Smooth muscle cell (in vitro differentiated cells): ENCODE measurements around the gene SND1. TPM values are rescaled to one million over a fixed set of nuclear protein-coding genes. Genes with fewer than 3 reads are reported as not detected.

ENCODE experiments used
- DNase-seq: peaks from one replicate; lab custom pipeline; 2025; ENCODE audit not compliant: unreplicated experiment; lab: John Stamatoyannopoulos, UW
- H2AFZ ChIP-seq: fragments of 200-600 bp; sonication (generic); 2 replicates; pipeline ENCODE4 v1.6.0; 2016; ENCODE audit warnings: antibody characterized with exemption, low read depth, mild to moderate bottlenecking
- H3F3A ChIP-seq: fragments of 200-600 bp; sonication (generic); 2 replicates; pipeline ENCODE4 v1.6.0; 2017; ENCODE audit warnings: antibody characterized with exemption, low read depth
- H3K27ac ChIP-seq: fragments of 200-600 bp; sonication (generic); 2 replicates; pipeline ENCODE4 v1.5.1; 2016; ENCODE audit warnings: low read depth, mild to moderate bottlenecking
- H3K27me3 ChIP-seq: fragments of 200-600 bp; sonication (generic); 2 replicates; pipeline ENCODE4 v1.6.1; 2016; ENCODE audit warnings: low read depth, mild to moderate bottlenecking
- H3K36me3 ChIP-seq: fragments of 200-600 bp; sonication (generic); 2 replicates; pipeline ENCODE4 v1.5.1; 2016; ENCODE audit warnings: low read depth
- H3K4me1 ChIP-seq: fragments of 200-600 bp; sonication (generic); 2 replicates; pipeline ENCODE4 v1.5.1; 2016; ENCODE audit warnings: low read depth
- H3K4me2 ChIP-seq: fragments of 200-600 bp; sonication (generic); 2 replicates; pipeline ENCODE4 v1.6.0; 2016; ENCODE audit warnings: mild to moderate bottlenecking
- H3K4me3 ChIP-seq: fragments of 200-600 bp; sonication (generic); 2 replicates; pipeline ENCODE4 v1.5.1; 2016; ENCODE audit warnings: mild to moderate bottlenecking
- H3K79me2 ChIP-seq: fragments of 200-600 bp; sonication (generic); 2 replicates; pipeline ENCODE4 v1.6.0; 2016; ENCODE audit warnings: low read depth, mild to moderate bottlenecking
- H3K9ac ChIP-seq: fragments of 200-600 bp; sonication (generic); 2 replicates; pipeline ENCODE4 v1.6.0; 2016; ENCODE audit warnings: low read depth
- H3K9me3 ChIP-seq: fragments of 200-600 bp; sonication (generic); replicated peaks from 2 replicates; pipeline ENCODE4 v1.5.1; 2016; ENCODE audit warnings: low read depth
- H4K20me1 ChIP-seq: fragments of 200-600 bp; sonication (generic); 2 replicates; pipeline ENCODE4 v1.6.0; 2016; ENCODE audit warnings: low read depth
- CTCF ChIP-seq: fragments of 200-600 bp; sonication (generic); IDR thresholded peaks from 2 replicates; pipeline ENCODE4 v1.5.1; 2017; ENCODE audit warnings: borderline replicate concordance, mild to moderate bottlenecking, antibody characterized with exemption; ENCODE audit not compliant: insufficient read depth, poor library complexity, severe bottlenecking
- WGBS: methylation state at CpG from one replicate; pipeline ENCODE4 v1.1.7; 2016; ENCODE audit warnings: low lambda C conversion rate; 5-methylcytosine and 5-hydroxymethylcytosine counted together
- polyA plus RNA-seq: library from polyadenylated mRNA; unstranded; fragments of >200 nt; fragmentation: Nextera tagmentation; extraction: Ambion mirVana; gene quantifications from 2 replicates; pipeline ENCODE4 v1.2.1, GENCODE V29; 2016
- total RNA-seq: library from RNA; depleted of rRNA; stranded (reverse); fragments of >200 nt; gene quantifications from 2 replicates; pipeline ENCODE4 v1.2.3, GENCODE V29; 2014

SND1 gene
- total and polyA plus RNA-seq, 2 experiments from 2014 or later, result 129 to 136 TPM

- no peak overlapping the region for H3K4me3 ChIP-seq
- H3K79me2 ChIP-seq, result peaks cover 20% of the 10 kb centered on the region
- peaks cover 100% of the 10 kb centered on the region for H4K20me1 ChIP-seq
- 94% methylated on average over 2 of the region's 2 CpGs for WGBS
- H3K9ac ChIP-seq, result no peak overlapping the region
- DNase-seq, result no peak
- H3K4me1 ChIP-seq, result no peaks in the 10 kb centered on the region
- TF ChIP-seq CTCF, result no peak
- H3K36me3 ChIP-seq, result no peaks in the 10 kb centered on the region
- no peaks in the 10 kb centered on the region for H3K9me3 ChIP-seq
- H3F3A ChIP-seq, result peaks cover 2% of the 10 kb centered on the region
- no peak overlapping the region for H3K27ac ChIP-seq
- no peak overlapping the region for H2AFZ ChIP-seq
- no peaks in the 10 kb centered on the region for H3K27me3 ChIP-seq
- H3K4me2 ChIP-seq, result no peak overlapping the region
Measured at GRCh38 chr7:127844165-127844564, 192.2 kb downstream of the SND1 start.

DNA sequence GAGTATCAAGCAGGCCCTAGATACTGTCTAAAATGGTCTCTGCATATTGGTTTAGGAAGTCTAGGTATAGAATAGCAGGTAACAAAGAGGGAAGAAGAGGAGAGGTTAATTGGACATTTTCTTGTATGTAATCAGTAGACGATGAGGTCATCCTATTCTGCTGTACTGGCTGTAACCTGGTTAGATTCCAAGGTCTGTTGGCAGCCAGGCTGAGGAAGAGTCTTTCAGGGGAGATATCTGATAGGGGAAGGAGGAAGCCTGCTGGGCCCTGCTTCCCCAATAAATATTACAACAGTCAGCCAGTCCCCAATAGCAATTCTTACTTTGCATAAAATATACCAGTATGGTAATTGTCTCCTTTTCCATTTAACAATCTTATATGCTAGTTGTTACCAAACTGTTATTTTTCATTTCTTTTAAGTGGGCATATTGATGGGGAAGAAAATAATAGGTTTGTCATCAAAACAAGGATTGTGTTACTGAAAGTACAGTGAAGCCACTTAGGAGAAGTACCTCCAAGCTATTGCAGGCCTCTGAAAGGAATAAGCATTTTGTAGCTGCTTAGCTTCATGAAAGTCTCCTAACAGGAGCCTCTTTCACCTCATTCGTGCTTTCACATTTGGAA is 192.8 kb downstream of the SND1 start:
- H3K4me2 ChIP-seq, result no peak overlapping the region
- 80% methylated on average over 2 of the region's 2 CpGs for WGBS
- no peaks in the 10 kb centered on the region for H3K36me3 ChIP-seq
- no peak overlapping the region for H2AFZ ChIP-seq
- H4K20me1 ChIP-seq, result peaks cover 100% of the 10 kb centered on the region
- peaks cover 15% of the 10 kb centered on the region for H3K79me2 ChIP-seq
- H3F3A ChIP-seq, result peaks cover 7% of the 10 kb centered on the region
- no peaks in the 10 kb centered on the region for H3K9me3 ChIP-seq
- H3K4me1 ChIP-seq, result no peaks in the 10 kb centered on the region
- no peaks in the 10 kb centered on the region for H3K27me3 ChIP-seq
- no peak for DNase-seq
- H3K27ac ChIP-seq, result no peak overlapping the region
- no peak for TF ChIP-seq CTCF
- H3K9ac ChIP-seq, result no peak overlapping the region
- no peak overlapping the region for H3K4me3 ChIP-seq

- Histone ChIP-seq H3K36me3 (no peaks in the 10 kb centered on the region), H3K4me1 (peaks cover 6% of the 10 kb centered on the region), H3K27me3 (no peaks in the 10 kb centered on the region), H3K9ac (no peak overlapping the region), H3K4me3 (no peak overlapping the region), H3K27ac (no peak overlapping the region), H3F3A (peaks cover 11% of the 10 kb centered on the region), H2AFZ (no peak overlapping the region), H3K9me3 (no peaks in the 10 kb centered on the region), H3K4me2 (no peak overlapping the region), H4K20me1 (peaks cover 100% of the 10 kb centered on the region), H3K79me2 (peaks cover 10% of the 10 kb centered on the region)
- no peak for TF ChIP-seq CTCF
- 76% methylated on average over 1 of the region's 1 CpG for WGBS
- DNase-seq, result no peak
Measured at GRCh38 chr7:127845522-127846214, 193.7 kb downstream of the SND1 start.

DNA sequence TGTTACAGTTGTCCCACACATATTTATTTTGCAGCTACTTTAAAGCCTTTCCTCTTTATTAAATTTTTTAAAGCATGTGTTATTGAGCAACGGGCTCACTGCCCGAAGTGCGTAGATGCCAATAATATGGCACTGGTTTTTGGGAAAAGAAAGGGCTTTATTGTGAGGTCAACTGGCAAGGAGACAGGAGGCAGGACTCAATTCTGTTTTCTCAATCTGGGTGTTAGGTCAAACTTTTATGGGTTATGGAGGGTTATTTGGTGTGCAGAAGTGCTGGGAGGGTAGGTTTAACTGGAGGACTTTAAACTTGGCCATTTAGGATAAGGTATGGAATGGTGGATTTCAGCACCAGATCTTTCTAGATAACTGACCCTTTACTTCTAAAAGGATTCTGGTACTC is 195.6 kb downstream of the SND1 start:
- WGBS, result 96% methylated on average over 3 of the region's 3 CpGs
- Histone ChIP-seq H3K4me3 (no peak overlapping the region), H3K9ac (no peak overlapping the region), H3K4me2 (no peak overlapping the region), H3K79me2 (peaks cover 9% of the 10 kb centered on the region), H4K20me1 (peaks cover 100% of the 10 kb centered on the region), H3K36me3 (no peaks in the 10 kb centered on the region), H3K4me1 (peaks cover 6% of the 10 kb centered on the region), H2AFZ (no peak overlapping the region), H3K27me3 (no peaks in the 10 kb centered on the region), H3F3A (peaks cover 19% of the 10 kb centered on the region), H3K27ac (no peak overlapping the region), H3K9me3 (no peaks in the 10 kb centered on the region)
- no peak for TF ChIP-seq CTCF
- DNase-seq, result no peak
